ENCODE measurements around the gene NUAK1.

The NUAK1 gene

DNA sequence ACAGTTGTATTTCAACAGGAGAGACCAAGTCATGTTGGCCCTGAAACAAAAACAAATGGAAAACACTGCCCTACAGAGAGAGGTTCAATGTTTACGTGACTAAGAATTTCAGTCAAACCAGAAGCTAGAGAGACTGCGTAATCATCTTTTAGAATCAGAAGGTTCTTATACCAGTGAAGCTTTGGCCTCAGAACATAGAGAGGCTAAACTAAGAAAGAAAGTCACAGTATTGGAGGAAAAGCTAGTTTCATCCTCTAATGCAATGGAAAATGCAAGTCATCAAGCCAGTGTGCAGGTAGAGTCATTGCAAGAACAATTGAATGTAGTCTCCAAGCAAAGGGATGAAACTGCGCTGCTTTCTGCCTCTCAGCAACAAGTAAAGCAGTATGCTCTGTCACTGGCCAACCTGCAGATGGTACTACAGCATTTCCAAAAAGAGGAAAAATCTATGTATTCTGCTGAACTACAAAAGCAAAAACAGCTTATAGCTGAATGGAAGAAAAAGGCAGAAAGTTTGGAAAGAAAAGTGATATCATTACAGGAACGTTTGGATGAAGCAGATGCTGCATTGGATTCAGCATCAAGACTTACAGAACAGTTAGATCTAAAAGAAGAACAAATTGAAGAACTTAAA is 32.5 kb upstream of the NUAK1 start:
- peak; percentile 19 for DNase-seq (ENCODE audit: low read depth)
- H3K9ac ChIP-seq (ENCODE audit: low read length): no peak overlapping the region
- H3K9me3 ChIP-seq (ENCODE audit: control insufficient read depth, low read length): no peaks in the 10 kb centered on the region
- H3K4me1 ChIP-seq (ENCODE audit: control insufficient read depth, insufficient read depth, low read length): no peaks in the 10 kb centered on the region
- no peaks in the 10 kb centered on the region for H3K36me3 ChIP-seq (ENCODE audit: control insufficient read depth, insufficient read depth, low read length, severe bottlenecking)
- no peaks in the 10 kb centered on the region for H3K27me3 ChIP-seq (replicated peaks; ENCODE audit: control insufficient read depth, insufficient read depth, low read length)
- no peak overlapping the region for H3K4me3 ChIP-seq (ENCODE audit: low read length)

DNA sequence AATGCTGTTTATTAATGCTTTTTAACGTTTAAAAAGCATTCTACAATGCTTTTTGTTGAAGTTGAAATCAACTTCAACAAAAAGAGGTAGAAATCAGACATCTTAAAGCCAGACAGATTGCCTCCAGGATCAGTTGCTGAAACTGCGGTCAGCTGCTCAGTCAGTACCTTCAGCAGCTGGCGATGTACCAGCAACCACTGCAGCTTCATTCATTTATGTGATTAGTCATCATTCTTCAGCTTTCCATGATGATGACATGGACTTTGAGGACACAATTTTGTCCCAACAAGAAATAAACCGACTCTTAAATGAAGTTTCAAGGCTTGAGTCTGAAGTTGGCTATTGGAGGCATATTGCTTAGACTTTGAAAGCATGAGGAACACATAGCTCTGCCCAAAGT is 31.5 kb upstream of the NUAK1 start:
- H3K9ac ChIP-seq (ENCODE audit: low read length): no peak overlapping the region
- peak; percentile 84 for DNase-seq (ENCODE audit: low read depth)
- no peaks in the 10 kb centered on the region for H3K27me3 ChIP-seq (replicated peaks; ENCODE audit: control insufficient read depth, insufficient read depth, low read length)
- H3K4me3 ChIP-seq (ENCODE audit: low read length): no peak overlapping the region
- H3K9me3 ChIP-seq (ENCODE audit: control insufficient read depth, low read length): no peaks in the 10 kb centered on the region
- H3K36me3 ChIP-seq (ENCODE audit: control insufficient read depth, insufficient read depth, low read length, severe bottlenecking): no peaks in the 10 kb centered on the region
- H3K4me1 ChIP-seq (ENCODE audit: control insufficient read depth, insufficient read depth, low read length): no peaks in the 10 kb centered on the region

DNA sequence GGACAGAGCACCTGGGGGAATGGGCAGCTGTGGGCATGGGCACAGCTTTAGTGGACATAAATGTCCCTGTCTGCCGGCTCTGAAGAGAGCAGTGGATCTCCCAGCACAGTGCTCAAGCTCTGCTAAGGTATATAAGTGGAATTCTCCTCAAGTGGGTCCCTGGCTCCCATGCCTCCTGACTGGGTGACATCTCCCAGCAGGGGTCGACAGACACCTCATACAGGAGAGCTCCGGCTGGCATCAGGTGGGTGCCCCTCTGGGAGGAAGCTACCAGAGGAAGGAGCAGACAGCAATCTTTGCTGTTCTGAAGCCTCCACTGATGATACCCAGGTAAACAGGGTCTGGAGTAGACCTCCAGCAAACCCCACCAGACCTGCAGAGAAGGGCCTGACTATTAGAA is 25.0 kb upstream of the NUAK1 start:
- H3K9ac ChIP-seq (ENCODE audit: low read length): no peak overlapping the region
- no peaks in the 10 kb centered on the region for H3K27me3 ChIP-seq (replicated peaks; ENCODE audit: control insufficient read depth, insufficient read depth, low read length)
- no peaks in the 10 kb centered on the region for H3K4me1 ChIP-seq (ENCODE audit: control insufficient read depth, insufficient read depth, low read length)
- no peak overlapping the region for H3K4me3 ChIP-seq (ENCODE audit: low read length)
- no peak for DNase-seq (ENCODE audit: low read depth)
- H3K9me3 ChIP-seq (ENCODE audit: control insufficient read depth, low read length): no peaks in the 10 kb centered on the region
- H3K36me3 ChIP-seq (ENCODE audit: control insufficient read depth, insufficient read depth, low read length, severe bottlenecking): no peaks in the 10 kb centered on the region

DNA sequence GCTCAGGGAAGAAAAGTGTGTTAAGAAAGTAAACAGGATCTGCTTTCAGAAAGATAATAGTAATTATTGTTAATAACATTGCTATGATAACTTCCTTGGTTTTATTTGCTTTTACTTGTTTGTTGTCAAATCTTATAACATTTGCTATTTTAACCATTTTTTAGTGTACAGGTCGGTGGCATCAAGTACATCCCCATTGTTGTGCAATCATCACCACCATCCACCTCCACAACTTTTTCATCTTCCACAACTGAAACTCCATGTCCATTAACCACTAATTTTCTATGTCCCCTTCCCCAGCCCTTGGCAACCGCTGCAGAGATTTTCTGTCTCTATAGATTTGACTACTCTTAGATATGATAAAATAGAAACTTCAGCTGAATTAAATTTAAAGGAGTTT is 22.7 kb upstream of the NUAK1 start:
- Histone ChIP-seq H3K4me3 (ENCODE audit: low read length) (no peak overlapping the region), H3K27me3 (replicated peaks; ENCODE audit: control insufficient read depth, insufficient read depth, low read length) (no peaks in the 10 kb centered on the region), H3K4me1 (ENCODE audit: control insufficient read depth, insufficient read depth, low read length) (no peaks in the 10 kb centered on the region), H3K9me3 (ENCODE audit: control insufficient read depth, low read length) (no peaks in the 10 kb centered on the region), H3K36me3 (ENCODE audit: control insufficient read depth, insufficient read depth, low read length, severe bottlenecking) (no peaks in the 10 kb centered on the region), H3K9ac (ENCODE audit: low read length) (no peak overlapping the region)
- no peak for DNase-seq (ENCODE audit: low read depth)

DNA sequence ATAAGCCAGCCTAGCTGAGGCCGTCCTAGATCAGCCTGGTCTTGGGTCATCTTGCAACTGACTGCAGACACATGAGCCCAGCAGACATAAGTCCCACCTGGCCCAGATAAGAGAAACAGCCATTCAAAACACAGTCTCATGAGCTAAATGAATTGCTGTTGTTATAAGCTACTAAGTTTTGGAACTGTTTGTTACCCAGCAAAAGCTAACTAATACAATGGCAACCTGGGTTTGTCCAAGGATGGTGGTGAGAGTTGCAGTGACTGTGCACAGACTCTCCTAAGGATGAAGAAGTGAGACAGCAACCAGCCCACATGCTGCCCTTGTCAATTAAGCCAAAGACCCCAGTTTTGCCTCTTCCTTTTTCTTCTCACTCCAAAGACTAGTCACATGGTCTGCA is 22.2 kb upstream of the NUAK1 start:
- Histone ChIP-seq H3K36me3 (ENCODE audit: control insufficient read depth, insufficient read depth, low read length, severe bottlenecking) (no peaks in the 10 kb centered on the region), H3K27me3 (replicated peaks; ENCODE audit: control insufficient read depth, insufficient read depth, low read length) (no peaks in the 10 kb centered on the region), H3K9ac (ENCODE audit: low read length) (no peak overlapping the region), H3K4me3 (ENCODE audit: low read length) (no peak overlapping the region), H3K4me1 (ENCODE audit: control insufficient read depth, insufficient read depth, low read length) (no peaks in the 10 kb centered on the region), H3K9me3 (ENCODE audit: control insufficient read depth, low read length) (no peaks in the 10 kb centered on the region)
- no peak for DNase-seq (ENCODE audit: low read depth)

DNA sequence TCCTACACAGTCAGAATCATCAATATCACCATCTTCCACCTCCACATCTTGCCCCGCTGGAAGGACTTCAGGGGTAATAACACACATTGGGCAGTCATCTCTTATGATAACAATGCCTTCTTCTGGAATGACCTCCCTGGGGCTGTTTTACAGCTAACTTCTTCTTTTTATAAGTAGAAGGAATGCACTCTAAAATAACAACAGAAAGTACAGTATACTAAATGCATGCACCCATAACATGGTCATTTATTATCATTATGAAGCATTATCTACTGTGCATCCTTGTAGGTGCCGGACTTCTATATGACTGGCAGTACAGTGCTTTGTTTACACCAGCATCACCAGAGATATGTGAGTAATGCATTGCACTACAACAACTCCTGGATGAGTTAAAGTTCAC is 19.0 kb upstream of the NUAK1 start:
- Histone ChIP-seq H3K36me3 (ENCODE audit: control insufficient read depth, insufficient read depth, low read length, severe bottlenecking) (no peaks in the 10 kb centered on the region), H3K27me3 (replicated peaks; ENCODE audit: control insufficient read depth, insufficient read depth, low read length) (peaks cover 5% of the 10 kb centered on the region)
- peak; percentile 50 for DNase-seq (ENCODE audit: low read depth)

DNA sequence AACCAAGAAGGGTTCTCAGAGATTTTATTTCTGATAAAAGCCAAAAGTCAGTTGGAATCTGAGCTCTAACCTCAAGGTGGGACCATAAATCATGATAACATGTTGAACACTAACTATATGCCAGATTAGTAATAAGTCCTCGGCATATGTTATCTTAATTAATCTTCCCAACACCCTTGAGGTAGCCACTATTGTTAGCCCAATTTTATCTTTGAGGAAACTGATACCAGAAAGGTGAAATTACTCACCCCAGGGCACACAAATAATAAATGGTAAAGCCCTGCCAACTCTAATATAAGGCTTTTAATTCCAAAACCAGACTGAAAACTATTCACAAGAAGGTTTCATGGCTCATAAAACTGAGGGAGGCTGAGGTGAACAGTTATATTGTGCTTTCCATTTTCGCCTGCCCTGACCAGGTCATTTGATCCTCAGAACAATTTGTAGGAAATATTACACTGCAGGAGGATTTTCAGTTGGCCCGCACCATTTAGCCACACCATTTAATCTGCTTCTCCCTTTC is 16.1 kb upstream of the NUAK1 start:
- Histone ChIP-seq H3K9ac (ENCODE audit: low read length) (no peak overlapping the region), H3K9me3 (ENCODE audit: control insufficient read depth, low read length) (no peaks in the 10 kb centered on the region), H3K36me3 (ENCODE audit: control insufficient read depth, insufficient read depth, low read length, severe bottlenecking) (no peaks in the 10 kb centered on the region), H3K4me1 (ENCODE audit: control insufficient read depth, insufficient read depth, low read length) (no peaks in the 10 kb centered on the region), H3K4me3 (ENCODE audit: low read length) (no peak overlapping the region), H3K27me3 (replicated peaks; ENCODE audit: control insufficient read depth, insufficient read depth, low read length) (peaks cover 5% of the 10 kb centered on the region)
- no peak for DNase-seq (ENCODE audit: low read depth)

More for the DNA sequence above, 19.0 kb upstream of the NUAK1 start:
- H3K9me3 ChIP-seq (ENCODE audit: control insufficient read depth, low read length): no peaks in the 10 kb centered on the region
- H3K4me3 ChIP-seq (ENCODE audit: low read length): no peak overlapping the region
- H3K9ac ChIP-seq (ENCODE audit: low read length): no peak overlapping the region
- H3K4me1 ChIP-seq (ENCODE audit: control insufficient read depth, insufficient read depth, low read length): no peaks in the 10 kb centered on the region

DNA sequence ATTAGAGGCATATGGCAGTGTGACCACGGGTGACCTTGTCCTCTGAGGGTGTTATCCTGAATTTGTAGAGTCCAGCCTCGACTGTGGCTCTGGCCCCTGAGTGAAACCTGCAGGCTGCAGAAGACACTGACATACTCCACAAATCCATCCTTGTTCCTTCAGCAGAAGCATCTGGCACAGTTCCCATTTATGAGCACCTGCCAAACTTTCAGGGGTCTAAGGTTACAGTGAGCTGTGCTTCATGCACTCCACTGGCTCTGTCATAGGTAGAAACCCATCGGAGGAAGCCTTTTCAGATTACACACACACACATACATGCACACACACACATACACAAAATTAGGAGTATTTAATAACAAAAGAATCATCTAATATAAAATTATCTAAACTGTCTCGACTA is 13.6 kb upstream of the NUAK1 start:
- Histone ChIP-seq H3K9ac (ENCODE audit: low read length) (no peak overlapping the region), H3K9me3 (ENCODE audit: control insufficient read depth, low read length) (no peaks in the 10 kb centered on the region), H3K4me3 (ENCODE audit: low read length) (no peak overlapping the region), H3K36me3 (ENCODE audit: control insufficient read depth, insufficient read depth, low read length, severe bottlenecking) (no peaks in the 10 kb centered on the region), H3K27me3 (replicated peaks; ENCODE audit: control insufficient read depth, insufficient read depth, low read length) (peaks cover 5% of the 10 kb centered on the region), H3K4me1 (ENCODE audit: control insufficient read depth, insufficient read depth, low read length) (no peaks in the 10 kb centered on the region)
- no peak for DNase-seq (ENCODE audit: low read depth)

DNA sequence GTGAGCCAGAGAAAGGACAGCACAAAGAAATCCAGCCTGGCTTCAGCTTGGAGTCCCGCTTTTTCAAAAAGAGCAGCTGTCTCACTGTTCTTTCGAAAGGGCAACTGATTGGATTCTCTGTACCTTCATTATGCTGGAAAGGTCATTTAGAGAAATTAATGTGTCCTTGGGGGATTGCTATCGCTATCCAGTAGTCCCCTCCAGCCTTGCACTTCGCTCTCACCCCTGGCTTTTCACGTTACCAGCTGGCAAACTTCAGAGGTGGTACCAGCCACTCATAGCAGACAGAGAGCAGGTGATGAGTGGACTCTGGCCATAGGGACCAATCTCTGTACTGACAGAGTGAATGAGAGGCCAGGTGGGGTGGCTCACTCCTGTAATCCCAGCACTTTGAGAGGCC is 11.8 kb upstream of the NUAK1 start:
- DNase-seq (ENCODE audit: low read depth): no peak
- no peak overlapping the region for H3K9ac ChIP-seq (ENCODE audit: low read length)
- H3K9me3 ChIP-seq (ENCODE audit: control insufficient read depth, low read length): no peaks in the 10 kb centered on the region
- peaks cover 4% of the 10 kb centered on the region for H3K4me1 ChIP-seq (ENCODE audit: control insufficient read depth, insufficient read depth, low read length)
- peaks cover 5% of the 10 kb centered on the region for H3K27me3 ChIP-seq (replicated peaks; ENCODE audit: control insufficient read depth, insufficient read depth, low read length)
- H3K4me3 ChIP-seq (ENCODE audit: low read length): no peak overlapping the region
- no peaks in the 10 kb centered on the region for H3K36me3 ChIP-seq (ENCODE audit: control insufficient read depth, insufficient read depth, low read length, severe bottlenecking)

DNA sequence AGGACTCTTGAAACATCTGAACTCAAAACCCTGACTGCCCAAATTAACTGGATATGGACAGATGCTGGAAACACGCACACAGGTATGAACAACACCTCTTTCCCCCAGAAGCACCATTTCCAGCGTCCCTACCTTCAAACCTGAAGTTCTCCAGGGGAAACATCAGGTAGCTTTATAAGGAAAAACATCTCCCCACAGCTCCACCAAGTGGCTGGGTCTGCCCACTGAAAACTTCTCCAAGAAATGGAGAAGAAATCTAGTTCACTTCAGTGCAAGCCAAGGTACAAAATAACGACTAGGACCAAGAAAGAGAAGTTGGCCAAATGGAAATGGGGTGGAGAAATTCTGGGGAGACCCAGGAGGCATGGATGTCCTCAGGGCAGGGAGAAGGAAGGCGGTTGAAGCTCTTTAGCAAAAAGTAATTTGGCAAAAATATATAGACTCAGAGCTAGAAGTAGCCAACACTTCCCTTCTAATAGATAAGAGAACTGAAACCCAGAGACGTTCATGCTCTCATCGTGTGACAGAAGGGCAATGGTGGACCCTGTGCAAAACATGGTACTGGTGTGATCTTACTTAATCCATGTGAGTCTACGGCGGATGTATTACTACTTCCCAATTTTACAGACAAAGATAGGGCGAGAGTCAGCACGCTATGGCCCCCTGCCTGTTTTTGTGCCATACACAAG is 10.5 kb upstream of the NUAK1 start:
- H3K9me3 ChIP-seq (ENCODE audit: control insufficient read depth, low read length): no peaks in the 10 kb centered on the region
- H3K4me1 ChIP-seq (ENCODE audit: control insufficient read depth, insufficient read depth, low read length): peaks cover 11% of the 10 kb centered on the region
- no peaks in the 10 kb centered on the region for H3K36me3 ChIP-seq (ENCODE audit: control insufficient read depth, insufficient read depth, low read length, severe bottlenecking)
- no peak overlapping the region for H3K4me3 ChIP-seq (ENCODE audit: low read length)
- peak; percentile 55 for DNase-seq (ENCODE audit: low read depth)
- no peak overlapping the region for H3K9ac ChIP-seq (ENCODE audit: low read length)
- H3K27me3 ChIP-seq (replicated peaks; ENCODE audit: control insufficient read depth, insufficient read depth, low read length): peaks cover 5% of the 10 kb centered on the region

DNA sequence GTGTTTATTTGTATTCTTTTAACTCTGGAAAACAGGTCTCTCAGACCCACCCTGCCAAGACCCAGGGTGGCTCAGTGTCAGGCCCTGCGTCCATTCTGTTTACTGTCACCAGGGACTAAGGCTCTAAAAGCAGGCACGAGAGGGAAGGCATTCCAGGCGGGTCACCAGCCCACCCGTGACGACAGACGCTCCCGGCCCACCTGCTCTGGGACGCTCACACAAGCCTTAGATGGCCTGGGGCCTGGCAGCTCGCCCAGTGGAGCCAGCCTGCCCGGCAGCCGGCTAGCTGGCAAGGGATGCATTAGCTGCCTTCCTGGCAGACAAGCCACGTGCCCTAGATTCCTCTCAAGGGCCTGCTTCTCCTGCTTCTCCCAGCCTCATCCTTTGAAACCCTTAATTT is 9.2 kb upstream of the NUAK1 start:
- no peak for DNase-seq (ENCODE audit: low read depth)
- no peak overlapping the region for H3K4me3 ChIP-seq (ENCODE audit: low read length)
- no peaks in the 10 kb centered on the region for H3K36me3 ChIP-seq (ENCODE audit: control insufficient read depth, insufficient read depth, low read length, severe bottlenecking)
- H3K9ac ChIP-seq (ENCODE audit: low read length): no peak overlapping the region
- peaks cover 11% of the 10 kb centered on the region for H3K4me1 ChIP-seq (ENCODE audit: control insufficient read depth, insufficient read depth, low read length)
- no peaks in the 10 kb centered on the region for H3K9me3 ChIP-seq (ENCODE audit: control insufficient read depth, low read length)
- peaks cover under 1% of the 10 kb centered on the region for H3K27me3 ChIP-seq (replicated peaks; ENCODE audit: control insufficient read depth, insufficient read depth, low read length)

Data from adipocyte (in vitro differentiated cells).